HepG2 (cell line): ENCODE results near the gene IDNK. TPM values are rescaled to one million over a fixed set of nuclear protein-coding genes. Genes with fewer than 3 reads are reported as not detected.

Experiments used
- AHR ChIP-seq: IDR thresholded peaks from 2 replicates; pipeline ENCODE4 v1.6.1; 2018; ENCODE audit warnings: missing genetic modification reagents, missing compliant biosample characterization
- CENPX ChIP-seq: sonication (generic); formaldehyde crosslinking; IDR thresholded peaks from 2 replicates; pipeline ENCODE4 v1.9.0; 2021; ENCODE audit warnings: mild to moderate bottlenecking, missing genetic modification reagents, moderate library complexity
- CHD4 ChIP-seq: fragments of 200-600 bp; sonication (generic); IDR thresholded peaks from 2 replicates; pipeline ENCODE4 v1.7.0; 2017; ENCODE audit warnings: mild to moderate bottlenecking, low read length, borderline replicate concordance
- GATAD1 ChIP-seq: IDR thresholded peaks from 2 replicates; pipeline ENCODE4 v1.6.1; 2016; ENCODE audit warnings: missing genetic modification reagents, missing compliant biosample characterization
- HNRNPLL ChIP-seq: fragments of 200-400 bp; formaldehyde crosslinking; IDR thresholded peaks from 2 replicates; pipeline ENCODE4 v1.6.1; 2017; ENCODE audit warnings: mild to moderate bottlenecking, low read depth, low read length; ENCODE audit not compliant: poor library complexity, severe bottlenecking
- HOXA5 ChIP-seq: sonication (generic); formaldehyde crosslinking; IDR thresholded peaks from 2 replicates; pipeline ENCODE4 v1.4.0; 2020; ENCODE audit warnings: missing genetic modification reagents
- HOXA9 ChIP-seq: sonication (generic); formaldehyde crosslinking; IDR thresholded peaks from 2 replicates; pipeline ENCODE4 v1.8.1; 2022; ENCODE audit warnings: missing genetic modification reagents, mild to moderate bottlenecking, moderate library complexity, borderline replicate concordance
- MXI1 ChIP-seq: IDR thresholded peaks from 3 replicates; pipeline ENCODE4 v1.6.1; 2012; ENCODE audit warnings: low read depth, low read length, inconsistent platforms, borderline replicate concordance
- PITX1 ChIP-seq: sonication (generic); formaldehyde crosslinking; IDR thresholded peaks from 2 replicates; pipeline ENCODE4 v1.5.1; 2020; ENCODE audit warnings: mild to moderate bottlenecking, missing genetic modification reagents
- PLSCR1 ChIP-seq: sonication (generic); formaldehyde crosslinking; IDR thresholded peaks from 2 replicates; pipeline ENCODE4 v1.5.0; 2020; ENCODE audit warnings: missing genetic modification reagents, mild to moderate bottlenecking, borderline replicate concordance
- RORA ChIP-seq: sonication (generic); formaldehyde crosslinking; IDR thresholded peaks from 2 replicates; pipeline ENCODE4 v1.5.0; 2020; ENCODE audit warnings: mild to moderate bottlenecking, missing genetic modification reagents, moderate library complexity
- SMC3 ChIP-seq: IDR thresholded peaks from 2 replicates; pipeline ENCODE4 v1.6.1; 2011; ENCODE audit warnings: low read length, improper control_type of control experiment
- SP4 ChIP-seq: sonication (generic); formaldehyde crosslinking; IDR thresholded peaks from 2 replicates; pipeline ENCODE4 v1.8.1; 2023; ENCODE audit warnings: mild to moderate bottlenecking, missing genetic modification reagents
- TAF1 ChIP-seq: sonication (generic); formaldehyde crosslinking; IDR thresholded peaks from 2 replicates; pipeline ENCODE4 v1.4.0; 2020; ENCODE audit warnings: missing genetic modification reagents
- TMF1 ChIP-seq: sonication (generic); formaldehyde crosslinking; IDR thresholded peaks from 2 replicates; pipeline ENCODE4 v1.8.1; 2022; ENCODE audit warnings: low read depth, missing genetic modification reagents
- ZFP62 ChIP-seq: sonication (generic); formaldehyde crosslinking; IDR thresholded peaks from 2 replicates; pipeline ENCODE4 v1.4.0; 2020; ENCODE audit warnings: missing genetic modification reagents
- ZFY ChIP-seq: sonication (generic); formaldehyde crosslinking; IDR thresholded peaks from 2 replicates; pipeline ENCODE4 v1.4.0; 2020; ENCODE audit warnings: missing genetic modification reagents
- ZFYVE20 ChIP-seq: sonication (generic); formaldehyde crosslinking; IDR thresholded peaks from 2 replicates; pipeline ENCODE4 v1.8.0; 2023; ENCODE audit warnings: low read depth, mild to moderate bottlenecking, moderate library complexity, missing genetic modification reagents, borderline replicate concordance
- ZMYM3 ChIP-seq: sonication (generic); formaldehyde crosslinking; IDR thresholded peaks from 2 replicates; pipeline ENCODE4 v1.5.1; 2020; ENCODE audit warnings: mild to moderate bottlenecking, missing genetic modification reagents
- ZNF136 ChIP-seq: sonication (generic); formaldehyde crosslinking; IDR thresholded peaks from 2 replicates; pipeline ENCODE4 v1.8.1; 2022; ENCODE audit warnings: low read depth, mild to moderate bottlenecking, moderate library complexity, missing genetic modification reagents
- ZNF232 ChIP-seq: sonication (generic); formaldehyde crosslinking; IDR thresholded peaks from 2 replicates; pipeline ENCODE4 v1.4.0; 2020; ENCODE audit warnings: missing genetic modification reagents, borderline replicate concordance
- ZNF256 ChIP-seq: sonication (generic); formaldehyde crosslinking; conservative IDR thresholded peaks from 2 replicates; pipeline ENCODE4 v1.4.0; 2020; ENCODE audit warnings: missing genetic modification reagents
- ZNF3 ChIP-seq: IDR thresholded peaks from 2 replicates; pipeline ENCODE4 v1.7.0; 2017; ENCODE audit warnings: inconsistent platforms
- ZNF432 ChIP-seq: sonication (generic); formaldehyde crosslinking; IDR thresholded peaks from 2 replicates; pipeline ENCODE4 v1.5.0; 2020; ENCODE audit warnings: missing genetic modification reagents, mild to moderate bottlenecking, borderline replicate concordance
- ZNF446 ChIP-seq: sonication (generic); formaldehyde crosslinking; IDR thresholded peaks from 2 replicates; pipeline ENCODE4 v1.5.0; 2020; ENCODE audit warnings: mild to moderate bottlenecking, missing genetic modification reagents
- ZNF510 ChIP-seq: sonication (generic); formaldehyde crosslinking; IDR thresholded peaks from 2 replicates; pipeline ENCODE4 v1.4.0; 2020; ENCODE audit warnings: low read depth, mild to moderate bottlenecking, missing genetic modification reagents
- ZNF639 ChIP-seq: conservative IDR thresholded peaks from 2 replicates; pipeline ENCODE4 v1.6.1; 2018; ENCODE audit warnings: missing genetic modification reagents
- ZNF652 ChIP-seq: IDR thresholded peaks from 2 replicates; pipeline ENCODE4 v1.6.1; 2016; ENCODE audit warnings: low read depth, borderline replicate concordance
- ZNF660 ChIP-seq: sonication (generic); formaldehyde crosslinking; IDR thresholded peaks from 2 replicates; pipeline ENCODE4 v1.5.1; 2020; ENCODE audit warnings: mild to moderate bottlenecking, low read depth, missing genetic modification reagents, borderline replicate concordance
- ZNF703 ChIP-seq: sonication (generic); formaldehyde crosslinking; IDR thresholded peaks from 2 replicates; pipeline ENCODE4 v1.5.1; 2020; ENCODE audit warnings: missing genetic modification reagents, mild to moderate bottlenecking, moderate library complexity, borderline replicate concordance
- ZNF776 ChIP-seq: sonication (generic); formaldehyde crosslinking; IDR thresholded peaks from 2 replicates; pipeline ENCODE4 v1.4.0; 2020; ENCODE audit warnings: mild to moderate bottlenecking, missing genetic modification reagents
- ZZZ3 ChIP-seq: sonication (generic); formaldehyde crosslinking; IDR thresholded peaks from 2 replicates; pipeline ENCODE4 v1.4.0; 2020; ENCODE audit warnings: missing genetic modification reagents, mild to moderate bottlenecking, borderline replicate concordance
- polyA plus RNA-seq, 8 experiments: library from polyadenylated mRNA; depleted of rRNA in 3 of 8; stranded (reverse) in 7 of 8; unstranded in 1 of 8; fragments of >200 nt; fragmentation: Illumina TruSeq in 4 of 8; extraction: Trizol in 4 of 8; gene quantifications; 2 replicates each; pipeline versions ENCODE4 v1.2.1 to v1.2.3, GENCODE V29; 2011 to 2016; ENCODE audit warnings: low read depth in 4 of 8, missing spikeins in 1 of 8, mixed read lengths in 1 of 8; ENCODE audit not compliant: insufficient read depth in 1 of 8
- total RNA-seq, 5 experiments: library from RNA; depleted of rRNA; stranded (reverse); fragments of >200 nt; fragmentation: Illumina TruSeq; extraction: Trizol; gene quantifications; 2 replicates each; pipeline ENCODE4 v1.2.3, GENCODE V29; 2016; ENCODE audit warnings: low read depth in 1 of 5

The IDNK gene
- total and polyA plus RNA-seq, 2 of the 13 experiments (the other 11 are each of a cell fraction or from before 2014, with no cell fraction given), result 3.1 to 4.8 TPM

- no peak for TF ChIP-seq ZNF703
- TF ChIP-seq ZNF136, result peak; percentile 79; the same call in 1 of the 2 replicates
- TF ChIP-seq ZNF639, result no peak
- TF ChIP-seq MXI1, result no peak
- no peak for TF ChIP-seq TMF1 (CRISPR knock-in tag)
- no peak for TF ChIP-seq ZNF446
- no peak for TF ChIP-seq ZNF510 (CRISPR knock-in tag)
- no peak for TF ChIP-seq ZZZ3 (CRISPR knock-in tag)
- TF ChIP-seq HOXA9, result no peak
- peak; percentile 28; the same call in 1 of the 2 replicates for TF ChIP-seq GATAD1 (CRISPR knock-in tag)
- TF ChIP-seq ZFP62 (CRISPR knock-in tag), result no peak
- no peak for TF ChIP-seq TAF1
- TF ChIP-seq ZFY (CRISPR knock-in tag), result peak; percentile 69; the same call in 1 of the 2 replicates
- peak; percentile 45; the same call in 1 of the 2 replicates for TF ChIP-seq ZNF652
- no peak for TF ChIP-seq ZNF776 (CRISPR knock-in tag)
- peak; percentile 62 for TF ChIP-seq PITX1 (CRISPR knock-in tag)
- no peak for TF ChIP-seq ZNF660
- TF ChIP-seq ZMYM3 (CRISPR knock-in tag), result peak; percentile 80
- no peak for TF ChIP-seq CHD4
- no peak for TF ChIP-seq ZFYVE20 (CRISPR knock-in tag)
- no peak; the same call in 1 of the 2 replicates for TF ChIP-seq SMC3
- no peak for TF ChIP-seq HNRNPLL
- TF ChIP-seq CENPX (CRISPR knock-in tag), result no peak
- TF ChIP-seq ZNF432 (CRISPR knock-in tag), result no peak
- no peak for TF ChIP-seq ZNF232 (CRISPR knock-in tag)
- TF ChIP-seq ZNF3, result no peak
- TF ChIP-seq PLSCR1 (CRISPR knock-in tag), result no peak
- no peak for TF ChIP-seq RORA
- TF ChIP-seq ZNF256, result no peak
- no peak for TF ChIP-seq SP4 (CRISPR knock-in tag)
- no peak for TF ChIP-seq AHR (CRISPR knock-in tag)
- TF ChIP-seq HOXA5, result peak; percentile 46; the same call in 1 of the 2 replicates
Observed at GRCh38 chr9:83629433-83630104, 6.6 kb downstream of the IDNK start (continued).
